Suppressor macrophage treated with lipopolysaccharide for 1 hour (primary cell): ENCODE results near the gene ZDHHC8.
"Not testable (repeated sequence)": the region's sequence is repeated elsewhere in the genome, so short reads cannot be mapped to it uniquely, and the experiment has no call there.

Source experiments
- DNase-seq, 3 donors: peaks; one replicate each; pipeline ENCODE4 v3.0.0-alpha.2; 2020 to 2022

Gene ZDHHC8

GRCh38 chr22:20145206-20145831 lies 13.7 kb downstream of the ZDHHC8 start:
- no peak for DNase-seq

- DNase-seq: no peak
These were observed 14.2 kb downstream of the ZDHHC8 start for GRCh38 chr22:20145832-20146223.

DNA sequence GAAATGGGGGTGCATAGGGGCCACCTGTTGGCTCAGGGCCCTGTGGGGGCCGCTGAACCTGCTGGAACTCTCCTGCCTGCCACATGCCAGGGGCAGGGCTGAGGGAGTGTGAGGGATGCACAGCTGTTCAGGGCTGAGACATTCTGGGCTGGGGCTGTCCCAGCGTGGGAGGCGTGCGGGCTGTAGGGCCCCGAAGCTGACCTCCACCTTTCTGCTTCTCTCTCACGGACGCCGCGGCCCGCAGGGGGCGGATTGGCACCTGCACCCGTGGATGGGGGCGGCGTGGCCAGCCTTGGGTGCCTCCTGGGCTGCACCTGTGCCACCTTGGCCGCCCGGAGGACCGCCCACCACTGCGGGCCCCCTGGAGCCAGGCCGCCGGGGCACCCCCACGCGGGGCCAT lies 15.2 kb downstream of the ZDHHC8 start:
- no peak for DNase-seq

- DNase-seq: no peak
These were observed 15.8 kb downstream of the ZDHHC8 start for GRCh38 chr22:20147237-20147988.

GRCh38 chr22:20148414-20148813 lies 16.8 kb downstream of the ZDHHC8 start:
- DNase-seq: no peak

GRCh38 chr22:20149257-20150250 lies 17.9 kb downstream of the ZDHHC8 start:
- no peak for DNase-seq

DNA sequence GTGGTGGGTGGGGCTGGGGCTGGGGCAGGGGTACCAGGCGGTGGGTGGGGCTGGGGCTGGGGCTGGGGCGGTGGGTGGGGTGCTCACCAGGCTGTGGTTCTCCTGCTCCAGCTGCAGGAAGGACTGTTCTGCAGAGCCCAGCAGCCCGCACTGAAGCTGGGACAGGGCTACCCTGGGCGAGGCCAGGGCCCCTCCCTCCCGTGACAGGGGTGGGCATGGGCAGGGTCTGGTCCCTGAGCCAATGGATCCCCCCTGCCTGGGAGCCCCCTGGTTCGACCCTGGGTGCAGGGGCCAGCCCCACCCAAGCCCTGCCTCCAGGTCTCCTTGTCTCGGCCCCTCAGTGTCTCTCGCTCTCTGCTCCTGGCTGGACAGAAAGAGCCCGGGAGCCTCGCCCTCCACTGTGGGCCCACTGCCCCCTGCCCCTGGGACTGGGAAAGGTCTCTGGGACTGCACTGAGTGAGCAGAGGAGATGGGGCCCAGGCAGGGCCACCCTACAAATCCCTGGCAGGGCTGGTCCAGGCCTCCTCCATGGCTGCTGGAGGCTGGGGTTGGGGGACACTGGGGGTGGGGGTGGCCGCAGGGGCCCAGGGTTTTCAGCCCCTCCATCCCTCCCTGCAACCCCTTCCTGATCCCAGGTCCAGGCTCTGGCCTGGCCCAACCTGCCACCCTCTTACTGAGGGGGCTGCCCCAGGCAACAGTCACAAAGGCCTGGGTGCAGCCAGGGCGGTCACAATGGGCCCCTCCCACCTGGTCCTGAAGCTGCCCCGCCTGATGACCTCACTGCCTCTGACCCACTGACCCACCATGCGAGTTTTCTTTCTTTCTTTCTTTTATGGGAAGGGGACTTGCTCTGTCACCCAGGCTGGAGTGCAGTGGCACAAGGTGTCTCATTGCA lies 19.0 kb downstream of the ZDHHC8 start, which contains the start of gene CCDC188:
Gene CCDC188 (minus strand): TSS at position 675 of the 895 bp plus-strand sequence. CDS start 69 bp downstream, at position 606.
- DNase-seq: no peak

GRCh38 chr22:20151276-20151588 lies 19.6 kb downstream of the ZDHHC8 start:
- DNase-seq: no peak

DNA sequence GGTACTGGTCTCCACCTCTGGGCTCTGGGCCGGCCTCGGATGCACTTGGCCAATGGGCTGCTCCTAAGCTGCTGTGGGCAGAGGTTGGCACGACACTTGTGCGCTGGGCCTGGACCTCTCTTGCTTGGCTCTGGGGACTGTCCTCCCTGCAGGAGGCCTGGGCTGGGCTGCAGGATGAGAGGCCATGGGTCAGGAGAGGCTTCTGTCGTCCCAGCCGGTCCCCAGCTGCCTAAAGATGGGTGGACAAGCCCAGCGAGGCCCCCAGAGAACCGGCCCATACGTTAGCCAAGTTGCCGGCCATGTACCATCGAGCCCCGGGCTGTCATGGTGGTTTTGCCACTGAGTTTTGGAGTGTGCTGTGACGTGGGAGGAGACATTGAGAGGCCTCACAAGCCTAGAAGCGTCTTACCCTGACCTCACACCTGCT lies 20.9 kb downstream of the ZDHHC8 start:
- DNase-seq: no peak

- no peak for DNase-seq
These were observed 22.3 kb downstream of the ZDHHC8 start for GRCh38 chr22:20153945-20154344.

- peak in 2 of 3 donors; percentile 13 to 29 for DNase-seq
These were observed 23.1 kb downstream of the ZDHHC8 start for GRCh38 chr22:20154602-20155187.

DNA sequence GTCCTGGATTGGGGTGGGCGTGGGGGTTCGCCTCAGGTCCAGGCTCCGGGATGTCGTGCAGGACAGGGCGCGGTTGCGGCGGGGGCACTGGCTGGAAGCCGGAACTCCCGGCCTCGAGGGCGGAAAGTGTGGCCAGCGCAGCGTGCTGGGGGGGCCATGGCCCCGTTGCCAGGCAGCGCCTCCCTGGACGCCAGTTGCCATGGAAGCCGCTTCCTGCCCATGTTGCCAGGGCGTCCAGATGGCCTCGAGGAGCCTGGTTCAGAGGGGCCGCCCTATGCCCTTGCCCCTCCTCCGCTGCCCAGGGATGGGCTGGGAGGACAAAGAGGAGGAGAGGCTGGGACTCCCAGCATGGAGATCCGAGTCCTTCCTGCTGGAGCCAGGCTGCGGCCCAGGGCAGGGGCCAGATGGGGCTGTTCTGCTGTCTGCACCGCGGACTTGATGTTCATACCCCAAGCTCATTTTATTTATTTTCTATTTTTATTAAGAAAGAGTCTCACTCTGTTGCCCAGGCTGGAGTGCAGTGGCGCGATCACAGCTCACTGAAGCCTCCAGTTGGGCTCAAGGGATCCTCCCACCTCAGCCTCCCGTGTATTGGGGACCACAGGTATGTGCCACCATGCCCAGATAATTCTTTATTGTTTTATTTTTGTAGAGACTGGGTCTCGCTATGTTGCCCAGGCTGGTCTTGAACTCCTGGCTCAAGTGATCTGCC lies 23.9 kb downstream of the ZDHHC8 start:
- peak; percentile 35 to 41 (median 39) for DNase-seq

GRCh38 chr22:20156042-20156389 lies 24.4 kb downstream of the ZDHHC8 start:
- DNase-seq: no peak

- DNase-seq: peak; percentile 77 to 89 (median 87)
These were observed 25.2 kb downstream of the ZDHHC8 start for GRCh38 chr22:20156611-20157429.

- DNase-seq: no peak
These were observed 26.0 kb downstream of the ZDHHC8 start for GRCh38 chr22:20157430-20158183.

DNA sequence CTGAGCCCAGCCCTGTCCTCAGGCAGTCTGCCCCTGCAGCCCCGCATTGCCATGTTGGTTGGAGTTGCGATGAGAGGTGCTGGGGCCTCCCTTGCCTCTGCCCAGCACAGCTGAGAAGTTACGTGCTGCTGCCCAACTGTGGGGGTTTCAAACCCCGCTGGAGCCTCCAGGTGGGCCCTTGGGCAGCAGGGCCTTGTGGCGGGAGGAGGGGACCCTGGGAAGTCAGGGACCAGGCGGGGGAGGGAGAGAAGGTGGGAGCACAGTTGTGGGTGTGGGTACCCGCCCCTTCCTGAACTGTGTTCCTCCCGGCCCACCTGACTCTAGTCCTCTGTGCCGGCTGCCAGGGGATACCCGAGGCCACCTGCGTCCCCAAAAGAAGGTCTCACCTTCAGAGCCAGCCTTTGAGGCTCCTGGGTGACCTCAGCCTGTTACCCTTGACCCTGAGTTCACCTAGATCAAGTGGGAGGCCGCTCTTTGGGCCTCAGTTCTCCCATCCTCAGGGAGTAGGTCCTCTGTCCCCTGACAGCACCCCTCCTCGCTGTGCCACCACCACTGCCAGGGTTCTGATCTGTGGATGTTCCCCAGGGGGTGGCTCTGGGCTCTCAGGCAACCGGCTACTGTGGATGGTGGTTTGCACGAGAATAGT lies 26.9 kb downstream of the ZDHHC8 start:
- no peak for DNase-seq

DNA sequence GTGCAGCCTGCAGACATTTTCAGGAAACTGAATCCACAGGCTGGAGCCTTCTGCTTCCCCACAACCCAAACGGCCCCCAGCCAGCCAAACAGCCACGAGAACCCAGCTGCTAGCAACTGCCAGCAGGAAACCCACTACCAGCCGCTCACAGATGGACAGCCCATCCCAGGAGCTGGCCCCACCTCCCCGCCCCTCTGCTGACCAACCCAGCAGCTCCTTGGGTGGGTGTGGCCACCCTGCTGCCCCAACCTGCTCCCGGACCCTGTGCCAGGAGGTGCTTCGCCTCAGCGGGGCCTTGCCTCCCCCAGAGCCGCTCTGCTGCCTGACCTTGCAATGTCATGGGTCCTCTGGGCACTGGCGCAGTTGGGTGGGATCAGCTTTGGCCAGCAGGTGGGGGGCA lies 27.5 kb downstream of the ZDHHC8 start:
- DNase-seq: no peak

DNA sequence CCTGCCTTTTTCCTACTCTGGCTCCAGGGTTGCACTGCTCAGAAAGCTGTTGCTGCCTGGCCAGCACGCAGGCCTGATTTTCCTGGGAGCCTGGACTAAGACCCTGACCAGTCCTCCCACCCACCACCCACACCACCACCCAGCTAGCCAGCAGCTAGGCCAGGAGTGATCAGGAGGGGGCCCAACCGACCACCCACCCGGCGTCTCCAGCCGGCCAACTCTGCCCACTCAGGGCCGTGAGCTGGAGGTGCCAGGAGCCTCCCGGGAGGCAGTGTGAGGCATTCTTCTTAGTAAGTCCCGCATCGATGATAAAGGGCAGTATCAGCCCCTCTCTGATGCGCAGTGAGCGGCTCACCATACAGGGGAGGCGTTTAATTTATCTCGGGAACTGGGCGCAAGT lies 27.9 kb downstream of the ZDHHC8 start:
- DNase-seq: not testable (repeated sequence)

- DNase-seq: no peak
These were observed 28.4 kb downstream of the ZDHHC8 start for GRCh38 chr22:20160041-20160440.
